ENCODE measurements around the gene PPP1R36.

DNA sequence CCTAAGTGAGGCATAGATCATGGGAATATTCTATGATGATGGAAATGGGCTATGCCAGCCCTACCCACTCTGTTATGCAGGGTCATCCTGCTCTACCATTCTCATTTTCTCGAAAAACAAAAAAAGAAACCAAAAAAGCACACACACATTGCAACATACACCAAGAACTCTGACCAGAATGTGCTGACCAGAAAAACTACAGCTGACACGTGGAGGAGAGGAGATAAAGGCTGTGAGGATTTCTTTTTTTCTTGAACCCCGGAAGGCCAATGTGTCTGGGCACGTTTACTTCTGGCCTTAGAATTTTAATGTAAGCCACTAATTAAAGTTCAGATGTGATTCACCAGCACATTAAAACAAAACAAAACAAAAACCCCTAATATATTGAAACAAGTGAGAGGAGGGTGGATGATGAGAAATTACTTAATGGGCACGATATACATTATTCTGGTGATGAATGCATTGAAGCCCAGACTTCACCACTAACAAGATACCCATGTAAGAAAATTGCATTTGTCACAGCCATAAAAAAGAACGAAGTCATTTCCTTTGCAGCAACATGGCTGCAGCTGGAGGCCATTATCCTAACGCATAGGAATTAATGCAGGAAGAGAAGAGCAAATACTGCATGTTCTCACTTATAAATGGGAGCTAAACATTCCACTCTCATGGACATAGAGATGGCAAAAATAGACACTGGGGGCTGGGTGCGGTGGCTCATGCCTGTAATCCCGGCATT, 88.1 kb downstream of the PPP1R36 start:
- TF ChIP-seq, protein P1, sequence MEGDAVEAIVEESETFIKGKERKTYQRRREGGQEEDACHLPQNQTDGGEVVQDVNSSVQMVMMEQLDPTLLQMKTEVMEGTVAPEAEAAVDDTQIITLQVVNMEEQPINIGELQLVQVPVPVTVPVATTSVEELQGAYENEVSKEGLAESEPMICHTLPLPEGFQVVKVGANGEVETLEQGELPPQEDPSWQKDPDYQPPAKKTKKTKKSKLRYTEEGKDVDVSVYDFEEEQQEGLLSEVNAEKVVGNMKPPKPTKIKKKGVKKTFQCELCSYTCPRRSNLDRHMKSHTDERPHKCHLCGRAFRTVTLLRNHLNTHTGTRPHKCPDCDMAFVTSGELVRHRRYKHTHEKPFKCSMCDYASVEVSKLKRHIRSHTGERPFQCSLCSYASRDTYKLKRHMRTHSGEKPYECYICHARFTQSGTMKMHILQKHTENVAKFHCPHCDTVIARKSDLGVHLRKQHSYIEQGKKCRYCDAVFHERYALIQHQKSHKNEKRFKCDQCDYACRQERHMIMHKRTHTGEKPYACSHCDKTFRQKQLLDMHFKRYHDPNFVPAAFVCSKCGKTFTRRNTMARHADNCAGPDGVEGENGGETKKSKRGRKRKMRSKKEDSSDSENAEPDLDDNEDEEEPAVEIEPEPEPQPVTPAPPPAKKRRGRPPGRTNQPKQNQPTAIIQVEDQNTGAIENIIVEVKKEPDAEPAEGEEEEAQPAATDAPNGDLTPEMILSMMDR (conservative IDR thresholded peaks at IDR 0.05 in 1 of 2, IDR thresholded peaks at IDR 0.05 in 1 of 2; ENCODE audit: low read depth in 1 of 2, low read length in 2 of 2) = no peak
- no peak for TF ChIP-seq EZH2 (IDR thresholded peaks at IDR 0.05; ENCODE audit: low read length, missing control alignments)

Measured in fibroblast of lung (primary cell).